ENCODE results near the gene OR6Q1.

- no peak for TF ChIP-seq CTCF (IDR thresholded peaks at IDR 0.05; ENCODE audit: poor library complexity)
- TF ChIP-seq EZH2 (IDR thresholded peaks at IDR 0.05; ENCODE audit: borderline replicate concordance) = no peak
Measured at GRCh38 chr11:58006940-58007339, 23.8 kb upstream of the OR6Q1 start.

Data from hepatocyte (in vitro differentiated cells).